Ectodermal cell (in vitro differentiated cells): ENCODE data around the gene RHBDL1. TPM values are rescaled to one million over a fixed set of nuclear protein-coding genes. Genes with fewer than 3 reads are reported as not detected.
A peak's percentile ranks its signal among the peaks of the same experiment; 100 is the strongest.

Source experiments
- H3K27ac ChIP-seq: 2 replicates; pipeline ENCODE4 v1.7.0; 2013; ENCODE audit warnings: mild to moderate bottlenecking, low read depth, low read length; ENCODE audit not compliant: insufficient read depth, poor library complexity, severe bottlenecking
- H3K27me3 ChIP-seq: 2 replicates; pipeline ENCODE4 v1.7.0; 2013; ENCODE audit warnings: mild to moderate bottlenecking, low read length; ENCODE audit not compliant: insufficient read depth, control insufficient read depth, poor library complexity, severe bottlenecking
- H3K36me3 ChIP-seq: one replicate; pipeline ENCODE4 v1.7.0; 2013; ENCODE audit warnings: low read length; ENCODE audit not compliant: control insufficient read depth, insufficient read depth
- H3K4me1 ChIP-seq: one replicate; pipeline ENCODE4 v1.7.0; 2013; ENCODE audit warnings: low read length; ENCODE audit not compliant: control insufficient read depth, insufficient read depth
- H3K4me3 ChIP-seq: 2 replicates; pipeline ENCODE4 v1.7.0; 2013; ENCODE audit warnings: low read depth, low read length, control low read depth; ENCODE audit not compliant: insufficient read depth
- H3K9me3 ChIP-seq: 2 replicates; pipeline ENCODE4 v1.7.0; 2013; ENCODE audit warnings: mild to moderate bottlenecking, low read length, moderate library complexity; ENCODE audit not compliant: control insufficient read depth
- WGBS, 2 experiments: methylation state at CpG; one replicate each; pipeline ENCODE4 v1.1.7; 2013; ENCODE audit warnings: missing lambda C conversion rate in 2 of 2; 5-methylcytosine and 5-hydroxymethylcytosine counted together
- polyA plus RNA-seq, 4 experiments: library from polyadenylated mRNA; stranded (reverse); fragments of 50-300 nt; gene quantifications; one replicate each; pipeline ENCODE4 v1.2.3, GENCODE V29; 2013

RHBDL1 gene
- 4.9 TPM for polyA plus RNA-seq (2013, experiment 1 of 4)
- 4.2 TPM for polyA plus RNA-seq (2013, experiment 2 of 4)
- polyA plus RNA-seq (2013, experiment 3 of 4) = 3.8 TPM
- polyA plus RNA-seq (2013, experiment 4 of 4) = 3.7 TPM

DNA sequence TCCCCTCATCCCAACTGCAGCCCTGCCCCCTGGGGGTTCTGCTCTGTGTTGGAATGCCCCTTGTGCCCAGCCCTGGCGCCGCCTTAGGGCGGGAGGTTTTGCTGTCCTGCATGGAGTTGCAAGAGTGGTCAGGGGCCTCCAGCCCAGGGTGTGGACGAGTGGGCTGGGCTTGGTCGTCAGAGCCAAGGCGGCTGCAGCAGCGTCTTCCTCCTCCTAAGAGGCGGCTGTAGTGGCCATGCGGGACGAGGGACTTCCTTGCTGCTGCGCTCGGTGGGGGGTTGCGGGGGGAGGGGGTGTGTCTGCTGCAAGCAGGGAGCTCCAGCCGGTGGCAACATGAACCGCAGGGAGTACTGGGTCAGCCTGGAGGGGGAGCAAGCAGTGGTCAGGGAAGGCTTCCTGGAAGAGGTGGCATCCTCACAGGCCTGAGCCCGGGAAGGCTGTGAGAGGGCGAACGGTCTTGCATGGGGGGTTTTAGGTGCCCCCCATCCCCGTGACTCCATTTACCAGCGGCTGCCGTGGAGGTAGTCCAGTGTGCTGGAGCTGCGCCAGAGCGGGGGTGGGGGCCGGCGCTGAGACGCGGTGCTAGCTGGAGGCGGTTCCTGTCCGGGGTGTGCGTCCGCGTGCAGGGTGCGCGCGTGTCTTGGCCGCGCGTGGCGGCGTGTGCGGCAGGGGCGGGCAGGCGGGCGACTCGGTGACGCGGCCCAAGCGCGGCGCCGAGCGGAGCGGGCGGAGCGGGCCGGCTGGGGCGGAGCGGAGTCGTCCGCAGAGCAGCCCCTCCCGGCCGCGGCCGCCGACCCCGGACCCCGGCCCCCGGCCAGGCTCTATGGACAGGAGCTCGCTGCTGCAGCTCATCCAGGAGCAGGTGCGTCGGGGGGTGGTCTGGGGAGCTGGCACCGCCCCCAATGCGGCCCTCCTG is at the start of gene RHBDL1:
Gene RHBDL1 (plus strand): TSS at position 704 of the 916 bp plus-strand sequence. CDS start 120 bp downstream, at position 824.
- H3K4me1 ChIP-seq = peaks cover 8% of the 10 kb centered on the region
- H3K36me3 ChIP-seq = peaks cover 26% of the 10 kb centered on the region
- H3K4me3 ChIP-seq = peak within 1 kb of the TSS; percentile 26
- H3K27ac ChIP-seq = no peak within 1 kb of the TSS
- no peaks in the 10 kb centered on the region for H3K9me3 ChIP-seq
- H3K27me3 ChIP-seq = peaks cover 12% of the 10 kb centered on the region
- 5% methylated on average over 73 of the region's 73 CpGs for WGBS, 2 experiments

DNA sequence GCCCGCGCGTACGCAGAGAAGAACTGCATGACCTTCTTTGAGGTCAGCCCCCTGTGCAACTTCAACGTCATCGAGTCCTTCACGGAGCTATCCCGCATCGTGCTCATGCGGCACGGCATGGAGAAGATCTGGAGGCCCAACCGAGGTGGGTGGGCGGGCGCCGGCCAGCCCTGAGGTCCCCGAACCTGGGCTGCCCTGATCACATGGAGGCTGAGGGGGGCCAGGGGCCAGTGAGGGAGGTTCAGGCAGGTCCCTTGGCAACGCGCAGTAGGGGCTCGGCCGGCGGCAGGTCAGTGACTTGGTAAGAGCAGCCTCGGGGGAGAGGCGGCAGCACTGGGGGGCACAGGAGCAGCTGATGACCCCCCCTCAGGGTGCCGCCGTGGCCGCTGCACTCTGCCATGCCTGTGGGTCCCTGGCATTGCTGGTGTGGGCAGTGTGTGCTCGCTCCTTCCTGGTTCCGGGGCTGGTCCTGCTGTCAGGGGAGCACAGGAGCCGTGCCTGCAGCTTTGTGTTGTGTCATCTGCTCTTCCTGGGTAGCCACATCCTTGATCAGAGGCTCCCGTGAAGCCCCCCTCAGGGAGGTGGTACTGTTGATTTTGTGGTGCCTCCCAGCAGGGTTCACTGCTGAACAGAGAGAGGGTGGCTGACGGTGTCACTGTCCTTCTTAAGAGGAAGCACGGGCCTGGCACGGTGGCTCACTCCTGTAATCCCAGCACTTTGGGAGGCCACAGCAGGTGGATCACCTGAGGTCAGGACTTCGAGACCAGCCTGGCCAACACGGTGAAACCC is 49.3 kb upstream of the RHBDL1 start:
- Histone ChIP-seq H3K27ac (no peak overlapping the region), H3K36me3 (peaks cover 9% of the 10 kb centered on the region), H3K9me3 (no peaks in the 10 kb centered on the region), H3K4me3 (no peak overlapping the region), H3K27me3 (no peaks in the 10 kb centered on the region), H3K4me1 (peaks cover 29% of the 10 kb centered on the region)
- WGBS, 2 experiments = 96% methylated on average over 35 of the region's 35 CpGs

DNA sequence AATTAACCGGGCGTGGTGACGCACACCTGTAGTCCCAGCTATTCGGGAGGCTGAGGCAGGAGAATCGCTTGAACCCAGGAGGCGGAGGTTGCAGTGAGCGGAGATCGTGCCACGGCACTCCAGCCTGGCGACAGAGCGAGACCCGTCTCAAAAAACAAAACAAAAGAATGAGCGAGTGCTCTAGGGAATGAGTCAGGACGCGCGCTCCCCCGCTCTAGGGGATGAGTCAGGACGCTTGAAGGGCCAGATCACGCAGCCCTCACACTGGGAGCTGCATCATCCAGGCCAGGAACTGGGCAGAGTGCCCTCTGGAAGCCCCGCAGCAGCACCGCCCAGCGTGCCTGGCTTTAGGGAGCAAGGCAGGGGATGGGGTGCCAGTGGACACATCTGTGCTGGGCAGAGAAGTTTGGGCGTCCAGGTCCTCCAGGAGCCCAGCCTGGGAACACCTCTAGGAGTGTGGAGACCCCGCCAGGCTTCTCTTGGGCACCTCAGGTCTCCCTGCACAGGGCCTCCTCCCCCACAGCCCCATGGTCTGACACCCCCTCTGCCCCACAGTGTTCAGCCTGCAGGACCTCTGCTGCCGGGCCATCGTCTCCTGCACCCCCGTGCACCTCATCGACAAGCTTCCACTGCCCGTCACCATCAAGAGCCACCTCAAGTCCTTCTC is 48.6 kb upstream of the RHBDL1 start:
- H3K27ac ChIP-seq = no peak overlapping the region
- H3K27me3 ChIP-seq = no peaks in the 10 kb centered on the region
- H3K4me3 ChIP-seq = no peak overlapping the region
- peaks cover 30% of the 10 kb centered on the region for H3K4me1 ChIP-seq
- H3K9me3 ChIP-seq = no peaks in the 10 kb centered on the region
- WGBS, 2 experiments = 91% methylated on average over 29 of the region's 29 CpGs
- peaks cover 9% of the 10 kb centered on the region for H3K36me3 ChIP-seq

DNA sequence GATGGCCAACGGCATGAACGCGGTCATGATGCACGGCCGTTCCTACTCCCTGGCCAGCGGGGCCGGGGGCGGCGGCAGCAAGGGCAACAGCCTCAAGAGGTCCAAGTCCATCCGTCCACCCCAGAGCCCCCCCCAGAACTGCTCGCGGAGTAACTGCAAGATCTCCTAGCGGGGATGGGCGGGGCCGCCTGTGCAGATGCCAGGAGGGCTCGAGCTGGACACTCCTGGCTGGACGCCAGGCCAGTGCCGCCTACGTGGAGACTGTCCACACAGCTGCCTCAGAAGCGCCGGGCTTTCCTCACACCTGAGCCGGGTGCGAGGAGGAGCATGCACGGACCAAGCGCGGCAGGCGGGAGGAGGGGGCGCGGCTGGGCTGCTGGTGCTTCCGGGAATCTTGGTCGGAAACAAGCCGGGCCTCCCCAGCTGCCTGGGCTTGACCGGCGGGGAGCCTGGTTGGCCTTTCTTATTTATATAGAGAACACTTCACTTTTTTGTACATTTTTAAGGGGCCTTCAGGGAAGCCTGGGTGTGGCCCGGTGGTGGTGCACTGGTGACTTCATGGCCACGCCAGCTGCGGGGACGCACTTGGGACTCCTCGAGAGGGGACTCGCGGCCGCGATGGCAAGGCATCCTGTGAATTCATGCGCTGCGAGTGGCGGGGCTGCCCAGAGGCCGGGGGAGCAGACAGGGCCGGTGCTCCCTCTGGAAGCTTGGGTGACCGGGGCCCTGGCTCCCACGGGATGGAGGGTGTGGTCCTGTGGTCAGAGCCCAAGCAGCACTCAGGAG is 47.8 kb upstream of the RHBDL1 start:
- WGBS, 2 experiments = 93 to 94% methylated on average over 50 of the region's 50 CpGs
- Histone ChIP-seq H3K4me3 (no peak overlapping the region), H3K27me3 (no peaks in the 10 kb centered on the region), H3K36me3 (peaks cover 9% of the 10 kb centered on the region), H3K4me1 (peaks cover 36% of the 10 kb centered on the region), H3K27ac (no peak overlapping the region), H3K9me3 (no peaks in the 10 kb centered on the region)

DNA sequence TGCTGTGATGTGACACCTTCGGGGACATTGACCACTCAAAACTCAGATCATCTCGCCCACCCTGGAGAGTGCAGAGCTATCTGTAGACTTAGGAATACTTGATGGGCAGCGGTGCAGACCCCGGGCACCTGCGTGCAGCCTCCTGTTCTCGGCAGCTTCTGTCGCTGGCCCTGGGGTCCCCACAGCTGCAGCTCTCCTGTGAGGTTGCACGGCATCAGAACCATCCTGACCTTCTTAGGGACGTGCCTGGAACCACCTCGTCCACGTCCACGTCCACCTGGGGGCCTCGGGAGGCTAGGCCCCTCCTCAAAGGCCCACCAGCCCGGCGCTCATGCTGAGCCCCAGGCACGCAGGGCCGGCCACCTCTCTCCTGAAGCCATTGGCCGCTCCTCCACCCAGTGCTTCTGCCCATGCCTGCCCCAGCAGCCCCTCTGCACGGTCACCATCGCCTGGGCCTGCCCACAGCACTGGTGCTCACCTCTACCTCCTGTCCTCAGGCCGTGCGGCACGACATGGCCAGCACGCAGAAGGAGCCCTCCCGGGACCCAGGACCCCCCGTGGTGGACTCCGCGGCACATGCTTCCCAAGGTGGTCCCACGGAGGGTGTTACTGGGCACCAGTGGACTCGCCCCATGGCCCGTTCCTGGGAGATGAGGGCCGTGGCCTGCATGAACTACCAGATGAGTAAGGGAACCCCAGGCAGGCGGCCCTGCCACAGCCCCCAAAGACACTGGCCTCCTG is 47.0 kb upstream of the RHBDL1 start:
- WGBS, 2 experiments = 92 to 93% methylated on average over 33 of the region's 33 CpGs
- peaks cover 36% of the 10 kb centered on the region for H3K4me1 ChIP-seq
- peaks cover 9% of the 10 kb centered on the region for H3K36me3 ChIP-seq
- no peaks in the 10 kb centered on the region for H3K27me3 ChIP-seq
- peak overlapping the region; percentile 97 for H3K27ac ChIP-seq
- H3K4me3 ChIP-seq = peak overlapping the region; percentile 16
- no peaks in the 10 kb centered on the region for H3K9me3 ChIP-seq

DNA sequence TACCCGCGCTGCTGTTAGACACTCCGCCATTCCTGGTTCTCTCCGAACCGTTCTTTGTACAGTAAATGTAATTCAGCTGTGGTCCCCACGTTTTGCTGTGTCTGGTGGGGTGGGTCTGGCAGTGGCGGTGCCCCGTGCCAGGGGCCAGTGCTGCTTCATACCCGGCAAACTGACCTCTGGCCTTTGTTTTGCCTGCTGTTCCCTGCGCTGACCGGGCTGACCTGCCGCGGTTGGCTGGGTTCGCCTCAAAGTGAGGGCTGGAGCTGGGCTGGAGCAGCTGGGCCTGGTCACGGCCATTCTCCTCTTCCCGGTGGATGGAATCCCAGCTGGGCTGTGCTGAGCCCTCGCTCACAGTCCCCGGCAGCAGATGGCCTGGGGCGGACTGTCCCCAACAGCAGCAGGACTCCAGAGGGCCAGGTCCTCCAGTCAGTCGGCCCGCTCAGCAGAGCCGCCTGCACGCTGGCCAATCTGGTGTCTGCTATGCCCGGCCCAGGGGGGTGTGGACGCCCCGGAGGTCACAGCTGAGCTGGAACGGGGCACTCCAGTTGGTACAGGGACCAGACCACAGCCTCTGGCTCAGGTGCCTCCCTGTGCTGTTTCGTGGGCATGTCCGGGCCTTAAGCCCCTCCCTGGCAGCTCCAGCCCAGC is 46.2 kb upstream of the RHBDL1 start:
- H3K36me3 ChIP-seq = peaks cover 9% of the 10 kb centered on the region
- peak overlapping the region; percentile 16 for H3K4me3 ChIP-seq
- 57 to 58% methylated on average over 29 of the region's 29 CpGs for WGBS, 2 experiments
- peaks cover 36% of the 10 kb centered on the region for H3K4me1 ChIP-seq
- H3K27me3 ChIP-seq = no peaks in the 10 kb centered on the region
- no peaks in the 10 kb centered on the region for H3K9me3 ChIP-seq
- H3K27ac ChIP-seq = peak overlapping the region; percentile 97

DNA sequence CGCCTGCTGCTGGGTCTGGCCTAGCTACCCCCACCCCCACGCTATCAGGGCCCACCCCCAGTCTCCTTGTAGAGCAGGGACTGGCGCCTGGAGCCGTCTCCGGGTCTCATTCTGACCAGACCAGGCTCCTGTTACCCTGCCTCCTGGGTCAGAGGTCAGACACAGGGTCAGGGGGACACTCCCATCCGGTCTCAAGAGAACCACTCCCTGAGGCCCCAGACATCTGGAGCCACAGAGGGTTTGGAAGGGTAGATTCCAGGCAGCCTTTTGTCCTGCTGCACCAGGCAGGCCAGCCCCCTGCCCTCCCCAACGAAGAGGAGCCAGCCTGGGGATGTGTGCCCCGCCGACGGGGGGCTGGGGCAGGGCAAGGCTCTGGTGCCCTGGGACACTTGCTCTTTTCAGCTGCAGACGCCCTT is 45.6 kb upstream of the RHBDL1 start:
- Histone ChIP-seq H3K9me3 (no peaks in the 10 kb centered on the region), H3K27ac (peak overlapping the region; percentile 97), H3K27me3 (no peaks in the 10 kb centered on the region), H3K4me3 (peak overlapping the region; percentile 58), H3K4me1 (peaks cover 36% of the 10 kb centered on the region), H3K36me3 (peaks cover 9% of the 10 kb centered on the region)
- WGBS, 2 experiments = 17 to 18% methylated on average over 11 of the region's 11 CpGs

DNA sequence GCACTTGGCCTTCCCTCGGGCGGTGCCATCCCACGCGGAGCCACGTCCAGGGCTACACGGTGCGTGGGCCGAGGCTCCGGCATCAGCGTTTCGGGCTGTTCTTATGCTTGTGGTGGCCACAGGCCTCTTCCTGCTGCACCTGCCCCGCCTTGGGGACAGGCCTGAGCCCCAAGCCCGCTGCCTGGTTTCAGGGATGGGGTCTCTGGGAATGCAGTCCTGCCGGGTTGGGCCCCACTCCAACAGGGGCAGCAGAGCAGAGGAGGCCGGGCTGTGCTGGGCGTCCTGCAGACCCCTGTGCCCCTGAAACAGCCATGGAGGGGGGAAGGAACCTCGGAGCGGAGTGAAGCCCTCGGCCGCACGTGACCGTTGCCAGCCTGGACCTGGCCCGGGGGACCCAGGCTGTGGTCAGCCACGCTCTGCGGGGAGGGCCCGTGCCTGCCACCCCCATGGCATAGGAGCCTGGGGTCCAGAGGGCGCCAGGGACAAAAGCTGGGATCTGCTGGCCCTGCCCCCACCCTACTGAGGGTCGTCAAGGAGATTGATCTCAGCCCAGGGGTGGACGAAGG is 45.1 kb upstream of the RHBDL1 start:
- WGBS, 2 experiments = 26 to 27% methylated on average over 29 of the region's 29 CpGs
- peak overlapping the region; percentile 58 for H3K4me3 ChIP-seq
- peaks cover 41% of the 10 kb centered on the region for H3K4me1 ChIP-seq
- H3K36me3 ChIP-seq = peaks cover 9% of the 10 kb centered on the region
- peak overlapping the region; percentile 97 for H3K27ac ChIP-seq
- no peaks in the 10 kb centered on the region for H3K9me3 ChIP-seq
- H3K27me3 ChIP-seq = no peaks in the 10 kb centered on the region
